GM18868 (cell line): ENCODE results near the gene THBD.

Experiments used
- ATAC-seq: cut with Tn5 transposase; IDR thresholded peaks from one replicate; pipeline ENCODE4 v1.9.1; 2021; ENCODE audit warnings: mild to moderate bottlenecking, moderate library complexity; ENCODE audit not compliant: unreplicated experiment

The THBD gene

GRCh38 chr20:23063581-23063980, 14.1 kb upstream of the THBD start:
- no peak for ATAC-seq

GRCh38 chr20:23063168-23063567, 13.7 kb upstream of the THBD start:
- no peak for ATAC-seq

GRCh38 chr20:23062632-23063031, 13.2 kb upstream of the THBD start:
- ATAC-seq, result no peak

- no peak for ATAC-seq
Observed at GRCh38 chr20:23061734-23062561, 12.5 kb upstream of the THBD start.

GRCh38 chr20:23061262-23061661, 11.8 kb upstream of the THBD start:
- ATAC-seq, result no peak

- ATAC-seq, result no peak
Observed at GRCh38 chr20:23060629-23061028, 11.2 kb upstream of the THBD start.

- no peak for ATAC-seq
Observed at GRCh38 chr20:23059846-23060245, 10.4 kb upstream of the THBD start.

GRCh38 chr20:23059001-23059400, 9.5 kb upstream of the THBD start:
- ATAC-seq, result no peak

- no peak for ATAC-seq
Observed at GRCh38 chr20:23058240-23058639, 8.8 kb upstream of the THBD start.

- ATAC-seq, result no peak
Observed at GRCh38 chr20:23052904-23053303, 3.4 kb upstream of the THBD start.

- no peak for ATAC-seq
Observed at GRCh38 chr20:23050847-23051627, 1.6 kb upstream of the THBD start.

- ATAC-seq, result no peak
Observed at GRCh38 chr20:23050076-23050838, 785 bp upstream of the THBD start.

GRCh38 chr20:23048283-23049200, 930 bp downstream of the THBD start:
- ATAC-seq, result peak; percentile 39

- no peak for ATAC-seq
Observed at GRCh38 chr20:23047738-23048214, 1.7 kb downstream of the THBD start.

GRCh38 chr20:23047001-23047737, 2.3 kb downstream of the THBD start:
- no peak for ATAC-seq

GRCh38 chr20:23046431-23046830, 3.0 kb downstream of the THBD start:
- ATAC-seq, result no peak

- no peak for ATAC-seq
Observed at GRCh38 chr20:23043376-23043775, 6.1 kb downstream of the THBD start.

GRCh38 chr20:23042270-23042669, 7.2 kb downstream of the THBD start:
- ATAC-seq, result no peak

- no peak for ATAC-seq
Observed at GRCh38 chr20:23039885-23040508, 9.5 kb downstream of the THBD start.
